ENCODE results near the gene ANKRD23. TPM values are rescaled to one million over a fixed set of nuclear protein-coding genes. Genes with fewer than 3 reads are reported as not detected.

Gene ANKRD23
- total and polyA plus RNA-seq, 2 of the 4 experiments (the other 2 are of a cell fraction), result 0.54 to 1.5 TPM

- Histone ChIP-seq H3K4me2 (ENCODE audit: low read depth, low read length) (no peak overlapping the region), H3K4me3 (ENCODE audit: insufficient read depth, low read depth, low read length) (no peak overlapping the region), H3K56ac (ENCODE audit: extremely low read depth, insufficient read depth, low read length) (no peak overlapping the region), H2BK120ac (ENCODE audit: low read depth, low read length) (no peak overlapping the region), H4K20me1 (ENCODE audit: insufficient read depth, low read length) (no peaks in the 10 kb centered on the region), H3K9me1 (ENCODE audit: insufficient read depth, low read length) (peaks cover 13% of the 10 kb centered on the region), H2BK15ac (ENCODE audit: low read depth, low read length) (no peak overlapping the region), H3K14ac (replicated peaks; ENCODE audit: low read depth, low read length) (no peak overlapping the region; the same call in 1 of the 2 replicates), H3K23ac (ENCODE audit: low read depth, low read length) (no peak overlapping the region), H2AK5ac (ENCODE audit: low read depth, low read length) (no peak overlapping the region), H2AFZ (replicated peaks; ENCODE audit: low read length, poor library complexity) (peak overlapping the region; percentile 64), H2BK5ac (ENCODE audit: low read depth, low read length, poor library complexity, severe bottlenecking) (no peak overlapping the region), H3K9me3 (ENCODE audit: control insufficient read depth, insufficient read depth, low read length) (no peaks in the 10 kb centered on the region), H4K5ac (ENCODE audit: low read depth, low read length) (no peak overlapping the region; the same call in 1 of the 2 replicates), H3K36me3 (ENCODE audit: control insufficient read depth, insufficient read depth, low read length) (no peaks in the 10 kb centered on the region), H2AK9ac (replicated peaks; ENCODE audit: low read depth, low read length, poor library complexity) (no peak overlapping the region), H3K4ac (ENCODE audit: low read depth, low read length) (no peak overlapping the region), H3K27ac (ENCODE audit: insufficient read depth, low read length) (no peak overlapping the region), H4K91ac (ENCODE audit: insufficient read depth, low read depth, low read length) (no peak overlapping the region), H3K79me1 (ENCODE audit: low read depth in 1 of 2, low read length in 2 of 2) (no peaks in the 10 kb centered on the region), H3K18ac (ENCODE audit: low read depth, low read length) (no peak overlapping the region), H3K9ac (ENCODE audit: low read depth, low read length) (no peak overlapping the region), H3K4me1 (ENCODE audit: control insufficient read depth, insufficient read depth, low read length) (peaks cover 14% of the 10 kb centered on the region), H2BK20ac (ENCODE audit: low read depth, low read length) (no peak overlapping the region), H4K8ac (ENCODE audit: low read depth in 2 of 2, low read length in 2 of 2) (peak overlapping the region in 1 of 2 experiments; percentile 25; a peak in 2 of 4 replicates), H3K27me3 (ENCODE audit: control insufficient read depth, insufficient read depth, low read length) (peaks cover 3% of the 10 kb centered on the region; the same call in 1 of the 2 replicates)
- ATAC-seq (ENCODE audit: low read depth) (no peak), DNase-seq (no peak)
- 57% methylated on average over 9 of the region's 18 CpGs; no CpG with 5 or more reads in 1 of the 2 experiments for WGBS, 2 experiments (ENCODE audit: extremely low coverage in 2 of 2, insufficient read length in 1 of 2)
- BruUV-seq (replicated peaks), result no TSS peak
- TF ChIP-seq ELK1 (IDR thresholded peaks at IDR 0.05; ENCODE audit: borderline replicate concordance, low read depth, low read length) (no peak), RFX5 (IDR thresholded peaks at IDR 0.05; ENCODE audit: low read depth, low read length) (no peak), CHD1 (IDR thresholded peaks at IDR 0.05; ENCODE audit: low read depth, low read length) (no peak), RCOR1 (IDR thresholded peaks at IDR 0.05; ENCODE audit: insufficient replicate concordance, low read length) (no peak), MAZ (IDR thresholded peaks at IDR 0.05; ENCODE audit: borderline replicate concordance, low read depth, low read length) (no peak)
- CTCF ChIA-PET, result interaction anchor here (0.6 to 1.5 kb wide), 2 partner anchors 30 to 1485 kb away, joined by 3 to 4 read pairs; partner anchors contain the start of gene ANKRD39
- in situ Hi-C loops (cut with MboI; ENCODE audit: low sequenced_read_pairs), result no loop called here
- intact Hi-C loops (cut with micrococcal nuclease), result no loop called here
- POLR2A ChIA-PET (ENCODE audit: unreplicated experiment), result interaction anchor here (0.6 kb wide), 1 partner anchor 49 kb away, joined by 6 read pairs; no protein-coding TSS in a partner anchor
- dilution Hi-C loops (cut with HindIII; ENCODE audit: low sequenced_read_pairs, unreplicated experiment), result no loop called here
Measured at GRCh38 chr2:96887493-96888012, 43.7 kb upstream of the ANKRD23 start.

All from IMR-90 (cell line).